Adrenal gland (tissue), 12 donors: ENCODE results near the gene SMIM35. TPM values are rescaled to one million over a fixed set of nuclear protein-coding genes. Genes with fewer than 3 reads are reported as not detected.

Experiments used
- DNase-seq, 7 donors: peaks; one replicate each; pipeline ENCODE4 v3.0.0-alpha.2; 2019 to 2020
- H3K27ac ChIP-seq, 5 donors: fragments of 200-600 bp; sonication (generic) in 4 of 5; 1 replicate in 3 of 5; 2 replicates in 2 of 5; pipeline versions ENCODE4 v1.5.1 to v1.8.0; 2016 to 2020; ENCODE audit warnings: mild to moderate bottlenecking in 1 of 5
- H3K27me3 ChIP-seq: fragments of 200-600 bp; 2 replicates; pipeline ENCODE4 v1.8.0; 2021
- H3K36me3 ChIP-seq, 2 donors: fragments of 200-600 bp; replicated peaks in 1 of 2; 1 replicate in 1 of 2; 2 replicates in 1 of 2; pipeline versions ENCODE4 v1.5.1 to v1.8.0; 2018 to 2022
- H3K4me1 ChIP-seq, 2 donors: fragments of 200-600 bp; replicated peaks in 1 of 2; 1 replicate in 1 of 2; 2 replicates in 1 of 2; pipeline versions ENCODE4 v1.5.1 to v1.8.0; 2018 to 2021
- H3K4me3 ChIP-seq, 4 donors: fragments of 200-600 bp; sonication (generic) in 3 of 4; one replicate each; pipeline ENCODE4 v1.5.1; 2016 to 2018
- H3K9me3 ChIP-seq, 3 donors: fragments of 200-600 bp; sonication (generic) in 1 of 3; replicated peaks in 1 of 3; 1 replicate in 2 of 3; 2 replicates in 1 of 3; pipeline versions ENCODE4 v1.5.1 to v1.8.0; 2016 to 2021
- POLR2A ChIP-seq, 2 donors: fragments of 450-650 bp; IDR thresholded peaks; one replicate each; pipeline ENCODE4 v1.6.1; 2017; ENCODE audit warnings: antibody characterized with exemption in 2 of 2, mild to moderate bottlenecking in 2 of 2, moderate library complexity in 1 of 2
- WGBS, 4 donors: extraction: QIAGEN DNeasy Blood & Tissue Kit in 2 of 4; methylation state at CpG; one replicate each; pipeline versions ENCODE4 v1.1.5 to v1.1.7; 2013 to 2017; 5-methylcytosine and 5-hydroxymethylcytosine counted together
- intact Hi-C, 2 donors: fragments of 100-400 bp; cut with DNase I; formaldehyde crosslinking; loops; one replicate each; pipeline versions ENCODE4 v1.14.1 to v1.15.0; 2022 to 2023
- polyA plus RNA-seq, 3 donors: library from polyadenylated mRNA; stranded (reverse); fragments of 200-250 nt in 2 of 3; fragments of 350-450 nt in 1 of 3; fragmentation: Illumina TruSeq in 1 of 3; extraction: RNeasy Lipid Tissue Mini Kit (QIAGEN cat#74804) in 1 of 3; gene quantifications; one replicate each; pipeline ENCODE4 v1.2.3, GENCODE V29; 2013 to 2014
- total RNA-seq, 9 donors: library from RNA; depleted of rRNA in 4 of 9; stranded (reverse); fragments of >200 nt in 4 of 9; fragments of 120-200 nt in 1 of 9; fragmentation: NEBNext Ultra II Directional in 1 of 9; extraction: Animal tissue kit (Norgen Biotek cat#: 25700) in 1 of 9; gene quantifications; one replicate each; pipeline versions ENCODE4 v1.1.0 to v1.2.4, GENCODE V29; 2013 to 2023
- TF ChIP-seq, protein P1 (sequence below), 6 experiments: fragments of 450-650 bp in 4 of 6; fragments of 200-600 bp in 2 of 6; sonication (generic) in 1 of 6; IDR thresholded peaks; 1 replicate in 5 of 6; 2 replicates in 1 of 6; pipeline versions ENCODE4 v1.5.1 to v1.8.0; 2016 to 2021; ENCODE audit warnings: antibody characterized with exemption in 6 of 6, mild to moderate bottlenecking in 2 of 6, moderate library complexity in 1 of 6
- donor health status: healthy with polysubstance abuse.
- donor health status: Bipolar disorder and iron deficiency.
- donor health status: DM: yes; HTN: yes; CAD: no.
- donor health status: DM: no; HTN: no; CAD: no.
- donor health status: DM: no; HTN: no; CAD: no.
- donor health status: DM: yes; HTN: yes; CAD: no.

Gene SMIM35
- total and polyA plus RNA-seq, 12 donors: 0.07 to 0.10 (median 0.09) TPM; not detected in 7

DNA sequence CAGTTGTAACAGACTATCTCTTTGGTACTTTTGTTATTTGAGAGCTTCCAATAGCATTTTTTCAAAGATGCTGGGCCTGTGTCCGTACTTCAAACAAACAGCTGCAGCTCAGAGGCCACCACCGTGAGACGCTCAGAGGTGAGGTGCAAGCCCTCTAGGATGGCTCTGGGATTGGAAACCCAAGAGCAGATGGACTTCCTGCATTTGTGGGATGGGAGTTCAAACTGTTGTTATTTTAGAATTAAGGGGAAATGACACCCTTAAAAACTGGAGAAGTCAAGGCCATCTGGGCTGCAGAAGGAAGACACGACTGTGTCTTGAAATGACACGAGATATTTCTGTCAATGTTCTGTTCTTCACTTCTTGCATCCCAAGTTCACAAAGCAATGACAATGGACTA, 109.7 kb downstream of the SMIM35 start:
- H3K27me3 ChIP-seq: no peaks in the 10 kb centered on the region
- no peak overlapping the region for H3K4me3 ChIP-seq
- intact Hi-C loops: no loop called here
- no peaks in the 10 kb centered on the region for H3K9me3 ChIP-seq
- TF ChIP-seq POLR2A (IDR thresholded peaks at IDR 0.05): no peak
- TF ChIP-seq, protein P1, sequence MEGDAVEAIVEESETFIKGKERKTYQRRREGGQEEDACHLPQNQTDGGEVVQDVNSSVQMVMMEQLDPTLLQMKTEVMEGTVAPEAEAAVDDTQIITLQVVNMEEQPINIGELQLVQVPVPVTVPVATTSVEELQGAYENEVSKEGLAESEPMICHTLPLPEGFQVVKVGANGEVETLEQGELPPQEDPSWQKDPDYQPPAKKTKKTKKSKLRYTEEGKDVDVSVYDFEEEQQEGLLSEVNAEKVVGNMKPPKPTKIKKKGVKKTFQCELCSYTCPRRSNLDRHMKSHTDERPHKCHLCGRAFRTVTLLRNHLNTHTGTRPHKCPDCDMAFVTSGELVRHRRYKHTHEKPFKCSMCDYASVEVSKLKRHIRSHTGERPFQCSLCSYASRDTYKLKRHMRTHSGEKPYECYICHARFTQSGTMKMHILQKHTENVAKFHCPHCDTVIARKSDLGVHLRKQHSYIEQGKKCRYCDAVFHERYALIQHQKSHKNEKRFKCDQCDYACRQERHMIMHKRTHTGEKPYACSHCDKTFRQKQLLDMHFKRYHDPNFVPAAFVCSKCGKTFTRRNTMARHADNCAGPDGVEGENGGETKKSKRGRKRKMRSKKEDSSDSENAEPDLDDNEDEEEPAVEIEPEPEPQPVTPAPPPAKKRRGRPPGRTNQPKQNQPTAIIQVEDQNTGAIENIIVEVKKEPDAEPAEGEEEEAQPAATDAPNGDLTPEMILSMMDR (IDR thresholded peaks at IDR 0.05): no peak
- no peak for DNase-seq
- H3K4me1 ChIP-seq: no peaks in the 10 kb centered on the region
- H3K36me3 ChIP-seq: no peaks in the 10 kb centered on the region
- WGBS, 4 donors: 68 to 80% (median 77%) methylated on average over 5 of the region's 5 CpGs
- peak overlapping the region in 1 of 5 donors; percentile 66 for H3K27ac ChIP-seq

DNA sequence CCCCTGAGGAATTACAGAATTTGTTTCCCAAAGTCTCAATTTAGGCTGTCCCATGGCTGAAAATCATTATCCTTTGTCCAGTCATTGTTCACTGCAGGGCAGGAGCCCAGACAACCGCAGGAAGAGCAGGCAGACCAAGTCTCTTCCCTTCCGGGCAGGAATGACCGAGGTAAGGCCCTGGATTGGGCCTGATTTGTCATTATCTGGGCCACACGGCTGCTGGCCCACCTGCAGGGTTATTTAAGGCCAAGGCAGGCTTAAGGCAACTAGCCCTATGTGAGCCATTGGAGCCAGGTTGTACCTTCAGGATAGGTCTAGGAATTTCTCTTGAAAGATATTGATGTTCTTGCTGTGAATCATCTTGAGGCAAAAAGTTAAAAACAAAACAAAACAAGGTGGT, 110.3 kb downstream of the SMIM35 start:
- H3K27me3 ChIP-seq: no peaks in the 10 kb centered on the region
- H3K27ac ChIP-seq: peak overlapping the region in 1 of 5 donors; percentile 45
- H3K36me3 ChIP-seq: no peaks in the 10 kb centered on the region
- no peak for DNase-seq
- WGBS, 4 donors: 86 to 90% (median 89%) methylated on average over 4 of the region's 4 CpGs
- no peaks in the 10 kb centered on the region for H3K9me3 ChIP-seq
- intact Hi-C loops: no loop called here
- TF ChIP-seq POLR2A (IDR thresholded peaks at IDR 0.05): no peak
- TF ChIP-seq, protein P1 (IDR thresholded peaks at IDR 0.05): no peak
- no peak overlapping the region for H3K4me3 ChIP-seq
- H3K4me1 ChIP-seq: no peaks in the 10 kb centered on the region

DNA sequence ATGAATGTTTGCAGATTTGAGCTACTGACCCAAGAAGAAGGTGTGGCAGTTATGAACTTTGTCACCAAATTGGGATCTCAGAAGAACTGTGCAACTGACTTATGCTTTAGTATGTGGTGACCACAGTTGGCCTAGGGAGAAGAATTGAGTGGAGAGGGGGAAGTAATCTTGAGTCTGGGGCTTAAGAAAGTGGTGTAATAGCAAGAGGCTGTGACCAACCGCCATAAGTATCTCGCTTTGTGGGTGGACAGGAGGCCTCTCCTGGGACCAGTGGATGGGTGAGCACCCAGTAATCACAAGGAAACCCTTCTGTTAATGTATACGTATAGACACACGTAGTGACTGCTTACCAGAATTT, 113.3 kb downstream of the SMIM35 start:
- TF ChIP-seq, protein P1 (IDR thresholded peaks at IDR 0.05): no peak
- no peak for TF ChIP-seq POLR2A (IDR thresholded peaks at IDR 0.05)
- 74 to 87% (median 81%) methylated on average over 4 of the region's 4 CpGs for WGBS, 4 donors

DNA sequence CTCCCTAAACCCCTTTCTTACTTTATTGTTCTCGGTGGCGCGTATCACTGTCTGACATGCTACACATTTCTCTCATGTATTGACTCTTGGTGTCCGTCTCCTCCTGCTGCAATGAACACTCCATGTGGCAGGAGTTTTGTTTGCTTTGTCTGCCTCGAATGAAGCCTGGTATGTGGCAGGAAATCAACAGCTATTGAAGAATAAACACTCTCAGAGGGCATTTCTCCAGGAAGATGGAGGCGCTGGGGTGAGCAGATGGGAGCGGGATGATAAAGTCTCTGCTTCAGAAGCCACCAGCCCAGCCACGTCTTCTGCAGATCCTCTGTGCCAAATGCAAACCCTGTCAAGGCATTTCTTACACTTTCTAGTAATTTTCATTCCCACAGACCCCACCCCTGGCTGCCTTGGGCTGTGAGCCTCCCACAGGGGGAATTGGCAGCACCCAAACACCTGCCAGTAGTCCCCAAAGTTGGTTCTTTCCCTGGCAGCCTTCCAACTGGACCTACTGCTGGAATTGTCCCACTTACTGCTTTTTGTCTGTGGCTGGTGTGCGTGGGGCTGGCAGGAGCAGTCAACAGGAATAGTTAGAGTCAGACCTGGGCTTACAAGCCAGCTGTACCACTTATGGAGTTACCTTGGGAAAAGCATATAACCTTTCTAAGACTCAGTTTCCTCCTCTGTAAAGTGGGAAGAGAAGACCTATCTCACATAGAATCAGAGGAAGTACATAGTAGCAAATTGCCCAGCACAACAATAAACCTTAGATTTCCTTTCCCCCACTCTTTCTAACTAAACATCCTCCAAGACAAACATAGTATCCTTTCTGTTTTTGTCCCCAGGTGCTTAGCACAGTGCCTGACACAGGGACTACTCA, 113.9 kb downstream of the SMIM35 start:
- TF ChIP-seq POLR2A (IDR thresholded peaks at IDR 0.05): no peak
- TF ChIP-seq, protein P1 (IDR thresholded peaks at IDR 0.05): no peak
- H3K36me3 ChIP-seq: no peaks in the 10 kb centered on the region
- no peaks in the 10 kb centered on the region for H3K4me1 ChIP-seq
- no peaks in the 10 kb centered on the region for H3K27me3 ChIP-seq
- DNase-seq: no peak
- H3K9me3 ChIP-seq: no peaks in the 10 kb centered on the region
- WGBS, 4 donors: 51 to 59% (median 54%) methylated on average over 9 of the region's 9 CpGs
- H3K4me3 ChIP-seq: no peak overlapping the region
- H3K27ac ChIP-seq: no peak overlapping the region
- intact Hi-C loops: no loop called here

More for the DNA sequence above, 113.3 kb downstream of the SMIM35 start:
- DNase-seq: no peak
- Histone ChIP-seq H3K9me3 (no peaks in the 10 kb centered on the region), H3K4me1 (no peaks in the 10 kb centered on the region), H3K4me3 (no peak overlapping the region), H3K27ac (peak overlapping the region in 1 of 5 donors; percentile 20), H3K27me3 (no peaks in the 10 kb centered on the region), H3K36me3 (no peaks in the 10 kb centered on the region)
- intact Hi-C loops: no loop called here
